ENCODE data around the gene TIMM22. TPM values are rescaled to one million over a fixed set of nuclear protein-coding genes. Genes with fewer than 3 reads are reported as not detected.

Gene TIMM22
- total and polyA plus RNA-seq, 2 of the 4 experiments (the other 2 are of a cell fraction), result 12.7 to 12.9 TPM

GRCh38 chr17:977166-977565, 19.8 kb upstream of the TIMM22 start:
- peaks cover 9% of the 10 kb centered on the region for H3K36me3 ChIP-seq (ENCODE audit: control insufficient read depth, insufficient read depth, low read length)
- H3K18ac ChIP-seq (ENCODE audit: low read depth, low read length), result 0 out of 2 replicates have a peak overlapping the region, but pooled peaks have one; percentile 14
- H3K9ac ChIP-seq (ENCODE audit: low read depth, low read length), result peak overlapping the region; percentile 73
- no peak for TF ChIP-seq NFE2L2 (IDR thresholded peaks at IDR 0.05; ENCODE audit: low read depth, low read length)
- no peak for TF ChIP-seq CTCF (conservative IDR thresholded peaks at IDR 0.05; ENCODE audit: low read depth, low read length)
- no peak for TF ChIP-seq MAZ (IDR thresholded peaks at IDR 0.05; ENCODE audit: borderline replicate concordance, low read depth, low read length)
- TF ChIP-seq MXI1 (IDR thresholded peaks at IDR 0.05; ENCODE audit: borderline replicate concordance, low read depth, low read length), result no peak
- no peak for TF ChIP-seq ELK1 (IDR thresholded peaks at IDR 0.05; ENCODE audit: borderline replicate concordance, low read depth, low read length)
- TF ChIP-seq CHD1 (IDR thresholded peaks at IDR 0.05; ENCODE audit: low read depth, low read length), result no peak
- TF ChIP-seq RFX5 (IDR thresholded peaks at IDR 0.05; ENCODE audit: low read depth, low read length), result no peak
- TF ChIP-seq RAD21 (IDR thresholded peaks at IDR 0.05; ENCODE audit: low read length), result peak; percentile 10; the same call in 1 of the 2 replicates
- H2AK5ac ChIP-seq (ENCODE audit: low read depth, low read length), result 0 out of 2 replicates have a peak overlapping the region, but pooled peaks have one; percentile 15
- no peak overlapping the region for H2BK20ac ChIP-seq (ENCODE audit: low read depth, low read length)
- ATAC-seq (ENCODE audit: low read depth), result no peak
- no peak overlapping the region for H2BK5ac ChIP-seq (ENCODE audit: low read depth, low read length, poor library complexity, severe bottlenecking)
- H3K9me3 ChIP-seq (ENCODE audit: control insufficient read depth, insufficient read depth, low read length), result no peaks in the 10 kb centered on the region; the same call in 1 of the 2 replicates
- intact Hi-C loops (cut with micrococcal nuclease) (no loop called here), dilution Hi-C loops (cut with HindIII; ENCODE audit: low sequenced_read_pairs, unreplicated experiment) (loop anchor here (25.0 kb wide), 1 partner anchor 190 kb away; the partner anchor contains the start of genes GLOD4 and MRM3), in situ Hi-C loops (cut with MboI; ENCODE audit: low sequenced_read_pairs) (no loop called here)
- no peak overlapping the region for H4K91ac ChIP-seq (ENCODE audit: insufficient read depth, low read depth, low read length)
- no peak overlapping the region for H2BK15ac ChIP-seq (ENCODE audit: low read depth, low read length)
- no peak overlapping the region; the same call in 1 of the 2 replicates for H4K5ac ChIP-seq (ENCODE audit: low read depth, low read length)
- no peak overlapping the region for H2AK9ac ChIP-seq (replicated peaks; ENCODE audit: low read depth, low read length, poor library complexity)
- peaks cover 12% of the 10 kb centered on the region for H3K4me1 ChIP-seq (ENCODE audit: control insufficient read depth, insufficient read depth, low read length)
- CTCF ChIA-PET, result no interaction called here
- POLR2A ChIA-PET (ENCODE audit: unreplicated experiment), result interaction anchor here (0.7 kb wide), 1 partner anchor 19 kb away, joined by 3 read pairs; no protein-coding TSS in a partner anchor
- no peak overlapping the region for H4K8ac ChIP-seq (ENCODE audit: low read depth in 2 of 2, low read length in 2 of 2)
- H3K27me3 ChIP-seq (ENCODE audit: control insufficient read depth, insufficient read depth, low read length), result no peaks in the 10 kb centered on the region
- no peak overlapping the region for H2AFZ ChIP-seq (replicated peaks; ENCODE audit: low read length, poor library complexity)
- H3K4ac ChIP-seq (ENCODE audit: low read depth, low read length), result no peak overlapping the region
- peak; percentile 54 for DNase-seq
- peak overlapping the region; percentile 95 for H3K4me2 ChIP-seq (ENCODE audit: low read depth, low read length)
- H2BK120ac ChIP-seq (ENCODE audit: low read depth, low read length), result no peak overlapping the region
- peak overlapping the region; percentile 24; the same call in 1 of the 2 replicates for H3K56ac ChIP-seq (ENCODE audit: extremely low read depth, insufficient read depth, low read length)
- peaks cover 57% of the 10 kb centered on the region for H4K20me1 ChIP-seq (ENCODE audit: insufficient read depth, low read length)
- H3K27ac ChIP-seq (ENCODE audit: insufficient read depth, low read length), result peak overlapping the region; percentile 77; the same call in 1 of the 2 replicates
- no peak overlapping the region for H3K23ac ChIP-seq (ENCODE audit: low read depth, low read length)
- no peak overlapping the region for H3K14ac ChIP-seq (replicated peaks; ENCODE audit: low read depth, low read length)
- peak overlapping the region; percentile 86 for H3K4me3 ChIP-seq (ENCODE audit: insufficient read depth, low read depth, low read length)
- H3K9me1 ChIP-seq (ENCODE audit: insufficient read depth, low read length), result peaks cover 13% of the 10 kb centered on the region
- 30% methylated on average over 4 of the region's 6 CpGs; no CpG with 5 or more reads in 1 of the 2 experiments for WGBS, 2 experiments (ENCODE audit: extremely low coverage in 2 of 2, insufficient read length in 1 of 2)
- BruUV-seq (replicated peaks), result TSS peak; percentile 13
- peaks cover 13 to 42% of the 10 kb centered on the region in 2 experiments; a peak in 3 of 4 replicates for H3K79me1 ChIP-seq (ENCODE audit: low read depth in 1 of 2, low read length in 2 of 2)
